Brain microvascular endothelial cell (primary cell): ENCODE data around the gene EIF2B2.

ENCODE experiments used
- DNase-seq: peaks from one replicate; pipeline ENCODE4 v3.0.0-alpha.2; 2020
- H3K27ac ChIP-seq: fragments of 250-450 bp; sonication (Bioruptor Pico); 2 replicates; pipeline ENCODE4 v1.5.1; 2020; ENCODE audit warnings: mild to moderate bottlenecking, moderate library complexity
- H3K27me3 ChIP-seq: fragments of 250-450 bp; sonication (Bioruptor Pico); replicated peaks from 2 replicates; pipeline ENCODE4 v1.5.1; 2020; ENCODE audit warnings: mild to moderate bottlenecking
- H3K36me3 ChIP-seq: fragments of 250-450 bp; sonication (Bioruptor Pico); replicated peaks from 2 replicates; pipeline ENCODE4 v1.5.1; 2020; ENCODE audit warnings: mild to moderate bottlenecking
- H3K4me3 ChIP-seq: 2 replicates; pipeline ENCODE4 v1.5.1; 2011; ENCODE audit warnings: low read depth, mild to moderate bottlenecking, control low read depth, low read length, moderate library complexity
- CTCF ChIP-seq: IDR thresholded peaks from 2 replicates; pipeline ENCODE4 v1.5.1; 2011; ENCODE audit warnings: low read depth, mild to moderate bottlenecking, moderate library complexity, low read length, control low read depth, inconsistent platforms; ENCODE audit errors: missing control alignments
- in situ Hi-C: cut with HindIII; loops from 2 replicates; pipeline ENCODE4 v1.10.0; 2017; ENCODE audit warnings: low sequenced_read_pairs, low pct_ligation_motif_present

EIF2B2 gene

DNA sequence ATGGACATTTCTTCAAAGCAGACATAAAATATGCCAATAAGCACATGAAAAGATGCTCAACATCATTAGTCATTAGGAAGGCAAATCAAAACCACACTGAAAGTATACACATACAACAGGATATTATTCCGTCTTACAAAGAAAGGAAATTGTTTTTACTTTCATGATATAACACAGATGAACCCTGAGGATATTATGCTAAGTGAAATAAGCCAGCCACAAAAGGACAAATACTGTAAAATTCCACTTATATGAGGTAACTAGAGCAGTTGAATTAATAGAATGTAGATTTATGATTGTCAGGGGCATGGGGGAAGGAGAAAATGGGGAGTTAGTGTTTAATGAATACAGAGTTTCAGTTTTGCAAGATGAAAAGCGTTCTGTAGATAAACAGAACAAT is 56.9 kb downstream of the EIF2B2 start:
- in situ Hi-C loops = no loop called here
- Histone ChIP-seq H3K4me3 (no peak overlapping the region), H3K36me3 (no peaks in the 10 kb centered on the region), H3K27ac (no peak overlapping the region), H3K27me3 (no peaks in the 10 kb centered on the region)
- no peak for TF ChIP-seq CTCF
- DNase-seq = no peak

DNA sequence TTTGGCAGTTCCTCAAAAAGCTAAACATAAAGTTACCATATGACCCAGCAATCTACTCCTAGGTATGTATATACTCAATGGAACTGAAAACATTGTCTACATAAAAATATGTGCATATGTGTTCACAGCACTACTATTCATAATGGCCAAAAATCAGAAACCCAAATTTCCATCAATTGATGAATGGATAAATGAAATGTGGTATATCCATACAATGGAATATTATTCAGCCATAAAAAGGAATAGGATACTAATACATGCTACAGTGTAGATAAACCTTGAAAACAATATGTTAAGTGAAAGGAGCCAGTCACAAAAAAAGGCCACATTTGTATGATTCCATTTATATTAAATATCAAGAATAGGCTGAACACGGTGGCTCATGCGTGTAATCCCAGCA is 57.7 kb downstream of the EIF2B2 start:
- Histone ChIP-seq H3K4me3 (no peak overlapping the region), H3K27ac (no peak overlapping the region), H3K27me3 (no peaks in the 10 kb centered on the region), H3K36me3 (no peaks in the 10 kb centered on the region)
- TF ChIP-seq CTCF = no peak
- in situ Hi-C loops = no loop called here
- no peak for DNase-seq
